B cell (primary cell): ENCODE data around the gene CADM2. TPM values are rescaled to one million over a fixed set of nuclear protein-coding genes. Genes with fewer than 3 reads are reported as not detected.

Experiments
- ATAC-seq: fragments of 200-7000 bp; cut with Tn5 transposase; one replicate; pipeline ENCODE4 v1.10.0; 2021; ENCODE audit warnings: low read depth, mild to moderate bottlenecking, moderate number of reproducible peaks, moderate library complexity
- CTCF ChIA-PET: fragments of 350-600 bp; sonication (Branson Sonifier 250); formaldehyde crosslinking; loops from one replicate; lab custom pipeline; 2021; ENCODE audit warnings: antibody characterized with exemption, inconsistent platforms; lab: Charles Lee
- POLR2A ChIA-PET: fragments of 350-600 bp; sonication (Branson Sonifier 250); formaldehyde crosslinking; loops from one replicate; lab custom pipeline; 2021; ENCODE audit warnings: antibody characterized with exemption; lab: Charles Lee
- DNase-seq: peaks from one replicate; pipeline ENCODE4 v3.0.0; 2013
- H2AFZ ChIP-seq: 2 replicates; pipeline ENCODE4 v1.6.1; 2012; ENCODE audit warnings: mild to moderate bottlenecking, low read depth, low read length; ENCODE audit not compliant: insufficient read depth, poor library complexity, severe bottlenecking
- H3K27ac ChIP-seq, 2 donors: 1 replicate in 1 of 2; 2 replicates in 1 of 2; pipeline ENCODE4 v1.5.1; 2012 to 2013; ENCODE audit warnings: low read length in 2 of 2, mild to moderate bottlenecking in 2 of 2, moderate library complexity in 1 of 2
- H3K27me3 ChIP-seq, 4 experiments: fragments of 200-600 bp in 1 of 4; sonication (generic) in 1 of 4; replicated peaks in 1 of 4; 1 replicate in 2 of 4; 2 replicates in 2 of 4; pipeline versions ENCODE4 v1.6.1 to v1.7.0; 2013 to 2016; ENCODE audit warnings: low read length in 3 of 4, mild to moderate bottlenecking in 2 of 4, mixed read lengths in 1 of 4, moderate library complexity in 1 of 4; ENCODE audit not compliant: insufficient read depth in 4 of 4, control insufficient read depth in 3 of 4; ENCODE audit errors: control extremely low read depth in 1 of 4
- H3K36me3 ChIP-seq, 2 experiments: replicated peaks in 1 of 2; 1 replicate in 1 of 2; 2 replicates in 1 of 2; pipeline versions ENCODE4 v1.6.1 to v1.7.1; 2013; ENCODE audit warnings: low read length in 1 of 2; ENCODE audit not compliant: insufficient read depth in 2 of 2, control insufficient read depth in 1 of 2; ENCODE audit errors: control extremely low read depth in 1 of 2, extremely low read depth in 1 of 2
- H3K4me1 ChIP-seq, 2 donors: fragments of 200-600 bp in 1 of 2; sonication (generic) in 1 of 2; 1 replicate in 1 of 2; 2 replicates in 1 of 2; pipeline versions ENCODE4 v1.5.1 to v1.6.1; 2013 to 2017; ENCODE audit warnings: low read length in 2 of 2; ENCODE audit not compliant: control insufficient read depth in 2 of 2, insufficient read depth in 2 of 2
- H3K4me2 ChIP-seq: replicated peaks from 2 replicates; pipeline ENCODE3; 2012; ENCODE audit warnings: mild to moderate bottlenecking, low read depth, low read length; ENCODE audit not compliant: poor library complexity, severe bottlenecking
- H3K4me3 ChIP-seq, 5 experiments: fragments of 200-600 bp in 1 of 5; sonication (generic) in 1 of 5; 1 replicate in 3 of 5; 2 replicates in 2 of 5; pipeline versions ENCODE4 v1.5.1 to v1.7.0; 2011 to 2016; ENCODE audit warnings: low read length in 4 of 5, mild to moderate bottlenecking in 4 of 5, low read depth in 2 of 5, control low read depth in 1 of 5, moderate library complexity in 1 of 5; ENCODE audit not compliant: insufficient read depth in 1 of 5; ENCODE audit errors: control extremely low read depth in 1 of 5, extremely low read depth in 1 of 5
- H3K79me2 ChIP-seq: fragments of 200-600 bp; sonication (generic); one replicate; pipeline ENCODE4 v1.6.0; 2016; ENCODE audit warnings: low read length; ENCODE audit not compliant: control insufficient read depth, insufficient read depth
- H3K9ac ChIP-seq: fragments of 200-600 bp; sonication (generic); 2 replicates; pipeline ENCODE4 v1.6.1; 2017; ENCODE audit warnings: mild to moderate bottlenecking, low read length, moderate library complexity
- H3K9me3 ChIP-seq, 3 donors: one replicate each; pipeline versions ENCODE4 v1.6.1 to v1.7.1; 2013; ENCODE audit warnings: low read length in 2 of 3; ENCODE audit not compliant: control insufficient read depth in 2 of 3, insufficient read depth in 1 of 3; ENCODE audit errors: control extremely low read depth in 1 of 3
- H4K20me1 ChIP-seq: 2 replicates; pipeline ENCODE4 v1.6.0; 2012; ENCODE audit warnings: mild to moderate bottlenecking, low read length; ENCODE audit not compliant: insufficient read depth, control insufficient read depth, poor library complexity, severe bottlenecking
- H3K27ac Mint-ChIP-seq: one replicate; pipeline ENCODE4 v1.8.0; 2021; ENCODE audit warnings: mixed read lengths
- H3K27me3 Mint-ChIP-seq: one replicate; pipeline ENCODE4 v1.8.0; 2021; ENCODE audit warnings: mixed read lengths
- H3K4me1 Mint-ChIP-seq: one replicate; pipeline ENCODE4 v1.8.0; 2021; ENCODE audit warnings: mixed read lengths
- H3K4me3 Mint-ChIP-seq: one replicate; pipeline ENCODE4 v1.8.0; 2021; ENCODE audit warnings: mixed read lengths
- H3K9me3 Mint-ChIP-seq: one replicate; pipeline ENCODE4 v1.8.0; 2022; ENCODE audit warnings: mixed read lengths; ENCODE audit not compliant: insufficient read depth
- EZH2 ChIP-seq: IDR thresholded peaks from 2 replicates; pipeline ENCODE4 v1.6.1; 2012; ENCODE audit warnings: borderline replicate concordance, low read depth, mild to moderate bottlenecking, moderate library complexity, low read length; ENCODE audit not compliant: insufficient read depth, poor library complexity, severe bottlenecking
- WGBS: methylation state at CpG from one replicate; pipeline ENCODE4 v1.1.5; 2013; ENCODE audit warnings: missing lambda C conversion rate; ENCODE audit not compliant: insufficient coverage; 5-methylcytosine and 5-hydroxymethylcytosine counted together
- intact Hi-C: fragments of 100-400 bp; cut with micrococcal nuclease; formaldehyde crosslinking; loops from one replicate; pipeline ENCODE4 v1.10.0; 2022
- polyA plus RNA-seq: library from polyadenylated mRNA; depleted of rRNA; stranded (reverse); fragments of >200 nt; gene quantifications from 2 replicates; pipeline ENCODE4 v1.2.3, GENCODE V29; 2012
- total RNA-seq, 2 donors: library from RNA; stranded (reverse); fragments of 120-200 nt in 1 of 2; gene quantifications; 1 replicate in 1 of 2; 2 replicates in 1 of 2; pipeline versions ENCODE4 v1.2.3 to v1.2.4, GENCODE V29; 2013 to 2022
- TF ChIP-seq, protein P1 (sequence below): fragments of 200-600 bp; IDR thresholded peaks from one replicate; pipeline ENCODE4 v1.8.0; 2022; ENCODE audit warnings: antibody characterized with exemption, mild to moderate bottlenecking

CADM2 gene
- total and polyA plus RNA-seq, 2 donors (not counting 1 experiment from before 2014, with no cell fraction given), result 0.10 to 0.37 TPM

DNA sequence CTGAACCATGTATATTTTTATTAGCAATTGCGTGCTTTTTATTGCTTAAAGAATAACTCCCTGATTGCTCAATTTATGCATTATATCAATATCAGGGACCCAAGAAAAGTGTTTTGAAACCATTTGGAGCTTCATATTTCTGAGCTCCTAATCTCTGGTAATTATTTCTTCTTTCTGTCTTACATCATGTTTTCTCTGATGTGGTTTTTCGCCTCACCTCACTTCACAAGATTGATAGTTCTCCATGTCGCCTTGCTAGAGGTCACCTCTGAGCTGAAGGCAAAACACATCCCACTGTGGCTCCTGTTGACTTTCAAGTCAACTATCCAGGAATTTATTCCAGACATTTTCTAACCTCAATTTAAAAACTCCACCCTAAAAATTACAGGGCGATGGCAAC, 837.4 kb downstream of the CADM2 start:
- Histone ChIP-seq H2AFZ (no peak overlapping the region), H3K4me1 (no peaks in the 10 kb centered on the region), H3K9me3 (no peaks in the 10 kb centered on the region), H3K36me3 (no peaks in the 10 kb centered on the region), H3K27me3 (no peaks in the 10 kb centered on the region), H3K9ac (no peak overlapping the region), H3K4me2 (no peak overlapping the region), H3K4me3 (no peak overlapping the region), H4K20me1 (no peaks in the 10 kb centered on the region), H3K27ac (no peak overlapping the region), H3K79me2 (no peaks in the 10 kb centered on the region)
- H3K4me1 Mint-ChIP-seq, result no peaks in the 10 kb centered on the region
- peaks cover 7% of the 10 kb centered on the region for H3K9me3 Mint-ChIP-seq
- ATAC-seq, result no peak
- 50% methylated on average over 2 of the region's 4 CpGs for WGBS
- no peak overlapping the region for H3K4me3 Mint-ChIP-seq
- no peak for DNase-seq
- H3K27me3 Mint-ChIP-seq, result no peaks in the 10 kb centered on the region
- TF ChIP-seq EZH2, result no peak
- TF ChIP-seq, protein P1, sequence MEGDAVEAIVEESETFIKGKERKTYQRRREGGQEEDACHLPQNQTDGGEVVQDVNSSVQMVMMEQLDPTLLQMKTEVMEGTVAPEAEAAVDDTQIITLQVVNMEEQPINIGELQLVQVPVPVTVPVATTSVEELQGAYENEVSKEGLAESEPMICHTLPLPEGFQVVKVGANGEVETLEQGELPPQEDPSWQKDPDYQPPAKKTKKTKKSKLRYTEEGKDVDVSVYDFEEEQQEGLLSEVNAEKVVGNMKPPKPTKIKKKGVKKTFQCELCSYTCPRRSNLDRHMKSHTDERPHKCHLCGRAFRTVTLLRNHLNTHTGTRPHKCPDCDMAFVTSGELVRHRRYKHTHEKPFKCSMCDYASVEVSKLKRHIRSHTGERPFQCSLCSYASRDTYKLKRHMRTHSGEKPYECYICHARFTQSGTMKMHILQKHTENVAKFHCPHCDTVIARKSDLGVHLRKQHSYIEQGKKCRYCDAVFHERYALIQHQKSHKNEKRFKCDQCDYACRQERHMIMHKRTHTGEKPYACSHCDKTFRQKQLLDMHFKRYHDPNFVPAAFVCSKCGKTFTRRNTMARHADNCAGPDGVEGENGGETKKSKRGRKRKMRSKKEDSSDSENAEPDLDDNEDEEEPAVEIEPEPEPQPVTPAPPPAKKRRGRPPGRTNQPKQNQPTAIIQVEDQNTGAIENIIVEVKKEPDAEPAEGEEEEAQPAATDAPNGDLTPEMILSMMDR, result no peak
- POLR2A ChIA-PET, result no interaction called here
- CTCF ChIA-PET, result no interaction called here
- H3K27ac Mint-ChIP-seq, result no peak overlapping the region
- intact Hi-C loops, result no loop called here

DNA sequence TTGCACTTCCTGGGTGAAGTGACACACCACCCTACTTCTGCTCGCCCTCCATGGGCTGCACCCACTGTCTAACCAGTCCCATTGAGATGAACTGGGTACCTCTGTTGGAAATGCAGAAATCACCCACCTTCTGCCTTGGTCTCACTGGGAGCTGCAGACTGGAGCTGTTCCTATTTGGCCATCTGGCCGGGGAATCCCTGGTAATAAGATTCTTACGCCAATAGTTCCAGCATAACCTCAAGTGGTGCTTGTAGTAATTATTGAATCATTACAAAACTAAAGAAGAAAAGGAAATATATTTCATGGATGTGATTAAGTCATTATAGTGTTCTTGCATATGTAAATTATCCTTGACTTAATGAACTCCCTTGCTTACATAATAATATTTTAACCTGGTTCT, 841.9 kb downstream of the CADM2 start:
- intact Hi-C loops, result no loop called here
- no peak overlapping the region for H3K27ac ChIP-seq
- peaks cover 3% of the 10 kb centered on the region for H3K9me3 Mint-ChIP-seq
- H3K4me2 ChIP-seq, result no peak overlapping the region
- ATAC-seq (no peak), DNase-seq (no peak)
- H3K4me1 Mint-ChIP-seq, result no peaks in the 10 kb centered on the region
- ChIA-PET POLR2A (no interaction called here), CTCF (no interaction called here)
- no peak overlapping the region for H3K9ac ChIP-seq
- H3K36me3 ChIP-seq, result no peaks in the 10 kb centered on the region
- no peaks in the 10 kb centered on the region for H4K20me1 ChIP-seq
- no peak overlapping the region for H3K27ac Mint-ChIP-seq
- no peak overlapping the region for H3K4me3 ChIP-seq
- no peaks in the 10 kb centered on the region for H3K4me1 ChIP-seq
- H3K4me3 Mint-ChIP-seq, result no peak overlapping the region
- no peak overlapping the region for H2AFZ ChIP-seq
- H3K9me3 ChIP-seq, result no peaks in the 10 kb centered on the region
- 83% methylated on average over 1 of the region's 3 CpGs for WGBS
- no peaks in the 10 kb centered on the region for H3K27me3 Mint-ChIP-seq
- H3K79me2 ChIP-seq, result no peaks in the 10 kb centered on the region
- no peaks in the 10 kb centered on the region for H3K27me3 ChIP-seq
- TF ChIP-seq, protein P1, result no peak
- TF ChIP-seq EZH2, result no peak
